CD8-positive, alpha-beta memory T cell (primary cell): Measurements from ENCODE around the gene ADNP2. TPM values are rescaled to one million over a fixed set of nuclear protein-coding genes. Genes with fewer than 3 reads are reported as not detected.
A peak's percentile ranks its signal among the peaks of the same experiment; 100 is the strongest.

Experiments
- CTCF ChIA-PET: fragments of 350-600 bp; sonication (Branson Sonifier 250); formaldehyde crosslinking; loops from one replicate; lab custom pipeline; 2021; ENCODE audit warnings: antibody characterized with exemption; lab: Charles Lee
- POLR2A ChIA-PET: fragments of 350-600 bp; sonication (Branson Sonifier 250); formaldehyde crosslinking; loops from one replicate; lab custom pipeline; 2021; ENCODE audit warnings: antibody characterized with exemption; lab: Charles Lee
- DNase-seq, 5 donors: peaks; one replicate each; pipeline versions ENCODE4 v3.0.0 to v3.0.0-alpha.2; 2020 to 2022; ENCODE audit warnings: mixed read lengths in 1 of 5
- H3K27ac ChIP-seq: one replicate; pipeline ENCODE4 v1.7.0; 2013; ENCODE audit warnings: low read depth, mild to moderate bottlenecking, low read length, moderate library complexity
- H3K27me3 ChIP-seq: 2 replicates; pipeline ENCODE4 v1.7.0; 2013; ENCODE audit warnings: low read length, mild to moderate bottlenecking; ENCODE audit not compliant: insufficient read depth, poor library complexity, severe bottlenecking
- H3K36me3 ChIP-seq: 2 replicates; pipeline ENCODE4 v1.7.0; 2013; ENCODE audit warnings: mild to moderate bottlenecking, low read length, moderate library complexity; ENCODE audit not compliant: insufficient read depth
- H3K4me1 ChIP-seq: 2 replicates; pipeline ENCODE4 v1.7.0; 2013; ENCODE audit warnings: mild to moderate bottlenecking, low read length, moderate library complexity; ENCODE audit not compliant: insufficient read depth
- H3K4me3 ChIP-seq: 2 replicates; pipeline ENCODE4 v1.7.0; 2013; ENCODE audit warnings: mild to moderate bottlenecking, low read length
- H3K9me3 ChIP-seq: 2 replicates; pipeline ENCODE4 v1.7.0; 2013; ENCODE audit warnings: mild to moderate bottlenecking, low read length
- H3K27ac Mint-ChIP-seq, 8 donors: one replicate each; pipeline ENCODE4 v1.8.0; 2020 to 2021; ENCODE audit warnings: mixed read lengths in 8 of 8, mild to moderate bottlenecking in 6 of 8, inconsistent platforms in 3 of 8, moderate library complexity in 3 of 8
- H3K27me3 Mint-ChIP-seq, 2 donors: one replicate each; pipeline ENCODE4 v1.8.0; 2020 to 2021; ENCODE audit warnings: mixed read lengths in 2 of 2, mild to moderate bottlenecking in 1 of 2, moderate library complexity in 1 of 2
- H3K36me3 Mint-ChIP-seq, 3 donors: one replicate each; pipeline ENCODE4 v1.8.0; 2020 to 2021; ENCODE audit warnings: mixed read lengths in 3 of 3, inconsistent platforms in 1 of 3, mild to moderate bottlenecking in 1 of 3
- H3K4me1 Mint-ChIP-seq, 3 donors: one replicate each; pipeline ENCODE4 v1.8.0; 2020 to 2021; ENCODE audit warnings: mixed read lengths in 3 of 3, inconsistent platforms in 1 of 3, mild to moderate bottlenecking in 1 of 3
- H3K4me3 Mint-ChIP-seq, 7 donors: one replicate each; pipeline ENCODE4 v1.8.0; 2020 to 2021; ENCODE audit warnings: mixed read lengths in 7 of 7, mild to moderate bottlenecking in 6 of 7, moderate library complexity in 4 of 7, inconsistent platforms in 2 of 7
- H3K9me3 Mint-ChIP-seq, 5 donors: one replicate each; pipeline ENCODE4 v1.8.0; 2020 to 2022; ENCODE audit warnings: mixed read lengths in 5 of 5, mild to moderate bottlenecking in 3 of 5, moderate library complexity in 2 of 5, inconsistent platforms in 1 of 5
- polyA plus RNA-seq: library from polyadenylated mRNA; unstranded; fragments of 300-500 nt; fragmentation: Illumina TruSeq; gene quantifications from one replicate; pipeline ENCODE4 v1.2.3, GENCODE V29; 2021
- total RNA-seq, 2 experiments: library from RNA; stranded (reverse); gene quantifications; one replicate each; pipeline ENCODE4 v1.2.3, GENCODE V29; 2021

The ADNP2 gene
- total and polyA plus RNA-seq, 3 experiments from 2014 or later = 9.8 to 18.9 (median 18.5) TPM

DNA sequence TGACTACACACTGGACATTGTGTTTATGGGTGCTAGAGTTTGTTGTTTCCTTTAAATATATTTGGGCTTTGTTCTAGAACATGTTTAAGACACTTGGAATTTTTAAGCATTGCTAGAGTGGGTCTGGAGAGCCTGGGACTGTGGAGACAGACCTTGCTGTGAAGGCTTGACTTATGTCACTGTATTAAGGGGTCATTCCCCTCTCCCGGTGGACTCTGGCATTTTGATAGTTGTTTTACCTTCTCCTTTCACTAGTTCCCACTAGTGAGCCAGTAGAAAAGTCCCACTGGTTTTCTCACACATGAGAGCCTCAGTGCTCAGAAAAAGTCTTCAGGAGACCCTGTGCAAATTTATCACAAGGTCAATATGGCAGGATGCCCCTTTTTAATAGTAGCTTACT lies 18.6 kb downstream of the ADNP2 start:
- ChIA-PET POLR2A (no interaction called here), CTCF (no interaction called here)
- peaks cover 16% of the 10 kb centered on the region for H3K4me1 ChIP-seq
- peak overlapping the region in 1 of 7 donors; percentile 10 for H3K4me3 Mint-ChIP-seq
- H3K9me3 ChIP-seq = no peaks in the 10 kb centered on the region
- H3K9me3 Mint-ChIP-seq = no peaks in the 10 kb centered on the region
- no peaks in the 10 kb centered on the region for H3K27me3 ChIP-seq
- no peaks in the 10 kb centered on the region for H3K36me3 ChIP-seq
- no peak overlapping the region for H3K4me3 ChIP-seq
- peak overlapping the region in 2 of 8 donors; percentile 33 to 47 for H3K27ac Mint-ChIP-seq
- H3K4me1 Mint-ChIP-seq = peaks cover 39 to 66% (median 57%) of the 10 kb centered on the region in 3 donors
- H3K27me3 Mint-ChIP-seq = no peaks in the 10 kb centered on the region
- no peak overlapping the region for H3K27ac ChIP-seq
- H3K36me3 Mint-ChIP-seq = peaks cover 5 to 49% (median 9%) of the 10 kb centered on the region in 3 donors
- no peak for DNase-seq

DNA sequence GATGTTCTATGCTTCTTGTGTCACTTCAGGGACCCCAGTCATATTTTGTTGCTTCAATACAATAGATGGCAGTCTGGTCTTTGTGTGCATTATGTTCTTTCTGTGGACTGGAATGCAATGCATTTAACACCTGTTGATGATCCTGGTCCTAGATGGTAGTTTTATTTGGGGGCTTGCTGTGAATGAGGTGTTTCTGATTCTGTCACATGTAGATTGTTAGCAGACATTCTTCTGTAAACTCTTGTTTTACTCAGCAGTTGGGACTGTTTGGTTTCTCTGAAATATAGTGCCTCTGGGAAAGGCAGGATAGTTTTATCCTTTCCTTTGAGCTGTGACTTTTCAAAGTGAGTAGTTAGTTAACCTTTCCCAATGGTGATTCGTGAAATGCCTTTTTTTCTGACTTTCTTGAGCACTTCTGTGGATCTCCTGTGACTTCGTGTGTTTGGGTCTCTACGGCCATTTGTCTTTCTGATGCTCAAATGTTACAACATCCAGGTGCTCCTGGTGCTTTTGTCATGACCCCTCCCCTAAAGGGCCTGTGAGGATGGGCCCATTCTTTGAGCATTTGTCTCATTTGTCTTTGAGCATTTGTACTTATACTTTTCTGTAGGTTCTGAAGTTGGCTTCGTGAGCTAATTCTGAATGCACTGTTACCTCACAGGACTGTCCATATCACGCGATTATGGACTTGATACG lies 20.8 kb downstream of the ADNP2 start:
- POLR2A ChIA-PET = no interaction called here
- H3K4me3 Mint-ChIP-seq = no peak overlapping the region
- H3K36me3 ChIP-seq = peaks cover 9% of the 10 kb centered on the region
- peaks cover 16% of the 10 kb centered on the region for H3K4me1 ChIP-seq
- H3K36me3 Mint-ChIP-seq = peaks cover 9 to 61% (median 13%) of the 10 kb centered on the region in 3 donors
- DNase-seq = no peak
- H3K4me1 Mint-ChIP-seq = peaks cover 33 to 58% (median 53%) of the 10 kb centered on the region in 3 donors
- no peaks in the 10 kb centered on the region for H3K27me3 ChIP-seq
- no peaks in the 10 kb centered on the region for H3K27me3 Mint-ChIP-seq
- H3K27ac ChIP-seq = no peak overlapping the region
- peak overlapping the region in 4 of 8 donors; percentile 2 to 52 (median 28) for H3K27ac Mint-ChIP-seq
- CTCF ChIA-PET = no interaction called here
- H3K4me3 ChIP-seq = no peak overlapping the region
- no peaks in the 10 kb centered on the region for H3K9me3 Mint-ChIP-seq
- H3K9me3 ChIP-seq = no peaks in the 10 kb centered on the region

GRCh38 chr18:80130555-80130954 lies 21.5 kb downstream of the ADNP2 start:
- H3K36me3 Mint-ChIP-seq = peaks cover 9 to 69% (median 16%) of the 10 kb centered on the region in 3 donors
- H3K4me3 Mint-ChIP-seq = no peak overlapping the region
- Histone ChIP-seq H3K4me1 (peaks cover 16% of the 10 kb centered on the region), H3K27ac (no peak overlapping the region), H3K4me3 (no peak overlapping the region), H3K36me3 (peaks cover 15% of the 10 kb centered on the region), H3K9me3 (no peaks in the 10 kb centered on the region), H3K27me3 (no peaks in the 10 kb centered on the region)
- H3K27me3 Mint-ChIP-seq = no peaks in the 10 kb centered on the region
- H3K4me1 Mint-ChIP-seq = peaks cover 33 to 58% (median 53%) of the 10 kb centered on the region in 3 donors
- POLR2A ChIA-PET = no interaction called here
- no peaks in the 10 kb centered on the region for H3K9me3 Mint-ChIP-seq
- no peak overlapping the region for H3K27ac Mint-ChIP-seq
- CTCF ChIA-PET = no interaction called here
- peak in 1 of 5 donors; percentile 36 for DNase-seq

DNA sequence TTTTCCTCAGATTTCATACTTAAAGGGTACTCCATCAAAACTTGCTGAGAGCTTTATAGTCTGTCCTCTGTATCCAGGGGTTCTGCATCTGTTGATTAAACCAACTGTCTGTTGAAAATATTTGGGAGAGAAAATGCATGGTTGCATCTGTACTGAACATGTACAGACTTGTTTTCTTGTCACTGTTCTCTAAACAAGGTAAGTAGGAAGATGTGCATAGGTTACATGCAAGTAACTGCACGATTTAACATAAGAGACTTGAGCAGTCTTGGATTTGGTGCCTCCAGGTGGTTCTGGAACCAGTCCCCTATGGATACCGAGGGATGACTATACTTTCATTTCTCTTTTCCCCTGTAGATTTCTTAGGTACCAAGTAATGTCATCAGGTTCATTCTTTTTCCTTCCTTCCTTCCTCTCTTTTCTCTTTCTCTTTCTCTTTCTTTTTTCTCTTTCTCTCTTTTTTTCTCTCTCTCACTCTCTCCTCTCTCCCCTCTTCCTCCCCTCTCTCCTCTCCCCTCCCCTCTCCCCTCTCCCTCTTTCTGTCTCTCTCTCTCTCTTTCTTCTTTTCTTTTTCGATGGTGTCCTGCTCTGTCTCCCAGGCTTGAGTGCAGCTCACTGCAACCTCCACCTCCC lies 23.2 kb downstream of the ADNP2 start:
- H3K36me3 Mint-ChIP-seq = peaks cover 13 to 78% (median 25%) of the 10 kb centered on the region in 3 donors
- H3K27ac Mint-ChIP-seq = peak overlapping the region in 2 of 8 donors; percentile 14 to 35
- H3K36me3 ChIP-seq = peaks cover 15% of the 10 kb centered on the region
- peaks cover 19 to 40% (median 36%) of the 10 kb centered on the region in 3 donors for H3K4me1 Mint-ChIP-seq
- H3K4me3 ChIP-seq = no peak overlapping the region
- H3K4me3 Mint-ChIP-seq = no peak overlapping the region
- no peaks in the 10 kb centered on the region for H3K9me3 ChIP-seq
- no peaks in the 10 kb centered on the region for H3K9me3 Mint-ChIP-seq
- ChIA-PET CTCF (no interaction called here), POLR2A (no interaction called here)
- no peak for DNase-seq
- no peak overlapping the region for H3K27ac ChIP-seq
- H3K4me1 ChIP-seq = peaks cover 4% of the 10 kb centered on the region
- no peaks in the 10 kb centered on the region for H3K27me3 Mint-ChIP-seq
- no peaks in the 10 kb centered on the region for H3K27me3 ChIP-seq

- peaks cover 4% of the 10 kb centered on the region for H3K4me1 ChIP-seq
- peak overlapping the region in 1 of 8 donors; percentile 66 for H3K27ac Mint-ChIP-seq
- no peak for DNase-seq
- no peaks in the 10 kb centered on the region for H3K27me3 Mint-ChIP-seq
- ChIA-PET POLR2A (no interaction called here), CTCF (no interaction called here)
- H3K27ac ChIP-seq = no peak overlapping the region
- H3K36me3 ChIP-seq = peaks cover 17% of the 10 kb centered on the region
- no peak overlapping the region for H3K4me3 Mint-ChIP-seq
- H3K27me3 ChIP-seq = no peaks in the 10 kb centered on the region
- no peaks in the 10 kb centered on the region for H3K9me3 ChIP-seq
- H3K4me1 Mint-ChIP-seq = peaks cover 13 to 32% (median 28%) of the 10 kb centered on the region in 3 donors
- no peaks in the 10 kb centered on the region for H3K9me3 Mint-ChIP-seq
- peaks cover 15 to 79% (median 29%) of the 10 kb centered on the region in 3 donors for H3K36me3 Mint-ChIP-seq
- no peak overlapping the region for H3K4me3 ChIP-seq
Measured at GRCh38 chr18:80133124-80133523, 24.1 kb downstream of the ADNP2 start.

- Histone ChIP-seq H3K36me3 (peaks cover 25% of the 10 kb centered on the region), H3K27ac (no peak overlapping the region), H3K27me3 (no peaks in the 10 kb centered on the region), H3K4me1 (no peaks in the 10 kb centered on the region), H3K9me3 (no peaks in the 10 kb centered on the region), H3K4me3 (no peak overlapping the region)
- no peaks in the 10 kb centered on the region for H3K9me3 Mint-ChIP-seq
- peaks cover 25 to 87% (median 35%) of the 10 kb centered on the region in 3 donors for H3K36me3 Mint-ChIP-seq
- no peak overlapping the region for H3K27ac Mint-ChIP-seq
- no peak for DNase-seq
- peaks cover 3 to 21% (median 17%) of the 10 kb centered on the region in 3 donors for H3K4me1 Mint-ChIP-seq
- H3K27me3 Mint-ChIP-seq = no peaks in the 10 kb centered on the region
- CTCF ChIA-PET = interaction anchor here (1.8 kb wide), 1 partner anchor 24 kb away, joined by 7 read pairs; no protein-coding TSS in a partner anchor
- H3K4me3 Mint-ChIP-seq = no peak overlapping the region
- POLR2A ChIA-PET = no interaction called here
Measured at GRCh38 chr18:80135136-80135535, 26.1 kb downstream of the ADNP2 start.

DNA sequence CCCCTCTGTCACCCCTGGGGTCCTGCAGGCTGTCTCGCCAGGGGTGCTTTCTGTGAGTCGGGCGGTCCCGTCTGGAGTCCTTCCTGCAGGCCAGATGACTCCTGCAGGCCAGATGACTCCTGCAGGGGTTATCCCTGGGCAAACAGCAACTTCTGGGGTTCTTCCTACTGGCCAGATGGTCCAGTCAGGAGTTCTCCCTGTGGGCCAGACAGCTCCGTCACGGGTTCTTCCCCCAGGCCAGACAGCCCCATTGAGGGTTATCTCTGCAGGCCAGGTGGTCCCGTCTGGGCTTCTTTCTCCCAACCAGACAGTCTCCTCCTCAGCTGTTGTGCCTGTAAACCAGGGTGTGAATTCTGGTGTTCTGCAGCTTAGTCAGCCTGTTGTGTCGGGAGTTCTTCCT lies 27.6 kb downstream of the ADNP2 start:
- H3K36me3 ChIP-seq = peaks cover 25% of the 10 kb centered on the region
- H3K4me3 ChIP-seq = no peak overlapping the region
- no peak overlapping the region for H3K27ac ChIP-seq
- H3K4me1 ChIP-seq = no peaks in the 10 kb centered on the region
- no peaks in the 10 kb centered on the region for H3K27me3 ChIP-seq
- Mint-ChIP-seq H3K9me3 (no peaks in the 10 kb centered on the region), H3K4me1 (peaks cover 0 to 10% (median 10%) of the 10 kb centered on the region in 3 donors), H3K27ac (no peak overlapping the region), H3K27me3 (no peaks in the 10 kb centered on the region), H3K36me3 (peaks cover 29 to 85% (median 41%) of the 10 kb centered on the region in 3 donors), H3K4me3 (no peak overlapping the region)
- POLR2A ChIA-PET = no interaction called here
- DNase-seq = no peak
- CTCF ChIA-PET = no interaction called here
- no peaks in the 10 kb centered on the region for H3K9me3 ChIP-seq

GRCh38 chr18:80137137-80137536 lies 28.1 kb downstream of the ADNP2 start:
- H3K4me3 Mint-ChIP-seq = no peak overlapping the region
- H3K27ac ChIP-seq = no peak overlapping the region
- ChIA-PET POLR2A (no interaction called here), CTCF (no interaction called here)
- no peak for DNase-seq
- peaks cover 25% of the 10 kb centered on the region for H3K36me3 ChIP-seq
- H3K27me3 Mint-ChIP-seq = no peaks in the 10 kb centered on the region
- H3K36me3 Mint-ChIP-seq = peaks cover 29 to 80% (median 39%) of the 10 kb centered on the region in 3 donors
- no peaks in the 10 kb centered on the region for H3K27me3 ChIP-seq
- H3K4me1 ChIP-seq = no peaks in the 10 kb centered on the region
- H3K9me3 Mint-ChIP-seq = no peaks in the 10 kb centered on the region
- H3K27ac Mint-ChIP-seq = no peak overlapping the region
- H3K4me3 ChIP-seq = no peak overlapping the region
- H3K9me3 ChIP-seq = no peaks in the 10 kb centered on the region
- peaks cover 0 to 7% (median 5%) of the 10 kb centered on the region in 3 donors for H3K4me1 Mint-ChIP-seq
